Measurements from ENCODE around the gene KCNMA1.

GRCh38 chr10:77478962-77479359 lies 158.6 kb downstream of the KCNMA1 start:
- TF ChIP-seq, protein P1, sequence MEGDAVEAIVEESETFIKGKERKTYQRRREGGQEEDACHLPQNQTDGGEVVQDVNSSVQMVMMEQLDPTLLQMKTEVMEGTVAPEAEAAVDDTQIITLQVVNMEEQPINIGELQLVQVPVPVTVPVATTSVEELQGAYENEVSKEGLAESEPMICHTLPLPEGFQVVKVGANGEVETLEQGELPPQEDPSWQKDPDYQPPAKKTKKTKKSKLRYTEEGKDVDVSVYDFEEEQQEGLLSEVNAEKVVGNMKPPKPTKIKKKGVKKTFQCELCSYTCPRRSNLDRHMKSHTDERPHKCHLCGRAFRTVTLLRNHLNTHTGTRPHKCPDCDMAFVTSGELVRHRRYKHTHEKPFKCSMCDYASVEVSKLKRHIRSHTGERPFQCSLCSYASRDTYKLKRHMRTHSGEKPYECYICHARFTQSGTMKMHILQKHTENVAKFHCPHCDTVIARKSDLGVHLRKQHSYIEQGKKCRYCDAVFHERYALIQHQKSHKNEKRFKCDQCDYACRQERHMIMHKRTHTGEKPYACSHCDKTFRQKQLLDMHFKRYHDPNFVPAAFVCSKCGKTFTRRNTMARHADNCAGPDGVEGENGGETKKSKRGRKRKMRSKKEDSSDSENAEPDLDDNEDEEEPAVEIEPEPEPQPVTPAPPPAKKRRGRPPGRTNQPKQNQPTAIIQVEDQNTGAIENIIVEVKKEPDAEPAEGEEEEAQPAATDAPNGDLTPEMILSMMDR (IDR thresholded peaks at IDR 0.05) = no peak
- TF ChIP-seq POLR2A (IDR thresholded peaks at IDR 0.05) = no peak
- TF ChIP-seq POLR2AphosphoS5 (IDR thresholded peaks at IDR 0.05) = no peak
